Tibial artery (tissue), 4 donors: ENCODE measurements around the gene GGA3.
"Not testable (repeated sequence)": the region's sequence is repeated elsewhere in the genome, so short reads cannot be mapped to it uniquely, and the experiment has no call there.

Experiments
- DNase-seq, 2 donors: peaks; one replicate each; pipeline ENCODE4 v3.0.0-alpha.2; 2019
- H3K27ac ChIP-seq, 2 donors: fragments of 200-600 bp; sonication (generic) in 1 of 2; 1 replicate in 1 of 2; 2 replicates in 1 of 2; pipeline ENCODE4 v1.5.1; 2018 to 2019; ENCODE audit warnings: mild to moderate bottlenecking in 1 of 2
- H3K27me3 ChIP-seq, 2 donors: fragments of 200-600 bp; sonication (generic) in 1 of 2; one replicate each; pipeline versions ENCODE4 v1.5.1 to v1.6.0; 2016 to 2019
- H3K36me3 ChIP-seq, 3 donors: fragments of 200-600 bp; sonication (generic) in 2 of 3; one replicate each; pipeline ENCODE4 v1.5.1; 2016 to 2019; ENCODE audit warnings: mild to moderate bottlenecking in 2 of 3
- H3K4me1 ChIP-seq, 4 donors: fragments of 200-600 bp; sonication (generic) in 2 of 4; 1 replicate in 3 of 4; 2 replicates in 1 of 4; pipeline ENCODE4 v1.5.1; 2016 to 2019
- H3K4me3 ChIP-seq, 2 donors: fragments of 200-600 bp; sonication (generic) in 1 of 2; 1 replicate in 1 of 2; 2 replicates in 1 of 2; pipeline ENCODE4 v1.5.1; 2018 to 2019; ENCODE audit warnings: mild to moderate bottlenecking in 2 of 2
- H3K9me3 ChIP-seq, 3 donors: fragments of 200-600 bp; sonication (generic) in 1 of 3; one replicate each; pipeline ENCODE4 v1.5.1; 2016 to 2019
- intact Hi-C: fragments of 100-400 bp; cut with DNase I; formaldehyde crosslinking; loops from one replicate; pipeline ENCODE4 v1.15.0; 2023; ENCODE audit warnings: low total_unique reads
- TF ChIP-seq, protein P1 (sequence below), 2 experiments: fragments of 200-600 bp in 1 of 2; fragments of 450-650 bp in 1 of 2; IDR thresholded peaks; one replicate each; pipeline ENCODE4 v1.5.1; 2017 to 2019; ENCODE audit warnings: antibody characterized with exemption in 2 of 2, mild to moderate bottlenecking in 1 of 2, moderate library complexity in 1 of 2

GGA3 gene

DNA sequence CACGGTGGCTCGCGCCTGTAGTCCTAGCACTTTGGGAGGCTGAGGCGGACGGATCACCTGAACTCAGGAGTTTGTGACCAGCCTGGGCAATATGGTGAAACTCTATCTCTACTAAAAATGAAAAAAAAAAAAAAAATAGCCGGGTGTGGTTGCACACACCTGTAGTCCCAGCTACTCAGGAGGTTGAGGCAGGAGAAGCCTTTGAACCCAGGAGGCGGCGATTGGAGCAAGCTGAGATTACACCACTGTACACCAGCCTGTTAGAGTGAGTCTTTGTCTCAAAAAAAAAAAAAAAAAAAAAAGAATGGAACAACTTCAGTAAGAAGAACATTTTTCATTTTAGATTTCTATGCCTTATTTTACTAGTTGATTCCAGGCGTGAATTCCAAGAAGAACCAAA is 53.2 kb downstream of the GGA3 start:
- no peaks in the 10 kb centered on the region for H3K27me3 ChIP-seq
- intact Hi-C loops, result loop anchor here (10.0 kb wide), 2 partner anchors 93 to 243 kb away; no protein-coding TSS in a partner anchor
- H3K4me3 ChIP-seq, result no peak overlapping the region
- peaks cover 31 to 47% (median 36%) of the 10 kb centered on the region in 3 donors for H3K36me3 ChIP-seq
- no peak overlapping the region for H3K27ac ChIP-seq
- no peak for DNase-seq
- no peaks in the 10 kb centered on the region for H3K9me3 ChIP-seq
- TF ChIP-seq, protein P1, sequence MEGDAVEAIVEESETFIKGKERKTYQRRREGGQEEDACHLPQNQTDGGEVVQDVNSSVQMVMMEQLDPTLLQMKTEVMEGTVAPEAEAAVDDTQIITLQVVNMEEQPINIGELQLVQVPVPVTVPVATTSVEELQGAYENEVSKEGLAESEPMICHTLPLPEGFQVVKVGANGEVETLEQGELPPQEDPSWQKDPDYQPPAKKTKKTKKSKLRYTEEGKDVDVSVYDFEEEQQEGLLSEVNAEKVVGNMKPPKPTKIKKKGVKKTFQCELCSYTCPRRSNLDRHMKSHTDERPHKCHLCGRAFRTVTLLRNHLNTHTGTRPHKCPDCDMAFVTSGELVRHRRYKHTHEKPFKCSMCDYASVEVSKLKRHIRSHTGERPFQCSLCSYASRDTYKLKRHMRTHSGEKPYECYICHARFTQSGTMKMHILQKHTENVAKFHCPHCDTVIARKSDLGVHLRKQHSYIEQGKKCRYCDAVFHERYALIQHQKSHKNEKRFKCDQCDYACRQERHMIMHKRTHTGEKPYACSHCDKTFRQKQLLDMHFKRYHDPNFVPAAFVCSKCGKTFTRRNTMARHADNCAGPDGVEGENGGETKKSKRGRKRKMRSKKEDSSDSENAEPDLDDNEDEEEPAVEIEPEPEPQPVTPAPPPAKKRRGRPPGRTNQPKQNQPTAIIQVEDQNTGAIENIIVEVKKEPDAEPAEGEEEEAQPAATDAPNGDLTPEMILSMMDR (IDR thresholded peaks at IDR 0.05), result no peak
- peaks cover 0 to 24% (median 12%) of the 10 kb centered on the region in 4 donors for H3K4me1 ChIP-seq

DNA sequence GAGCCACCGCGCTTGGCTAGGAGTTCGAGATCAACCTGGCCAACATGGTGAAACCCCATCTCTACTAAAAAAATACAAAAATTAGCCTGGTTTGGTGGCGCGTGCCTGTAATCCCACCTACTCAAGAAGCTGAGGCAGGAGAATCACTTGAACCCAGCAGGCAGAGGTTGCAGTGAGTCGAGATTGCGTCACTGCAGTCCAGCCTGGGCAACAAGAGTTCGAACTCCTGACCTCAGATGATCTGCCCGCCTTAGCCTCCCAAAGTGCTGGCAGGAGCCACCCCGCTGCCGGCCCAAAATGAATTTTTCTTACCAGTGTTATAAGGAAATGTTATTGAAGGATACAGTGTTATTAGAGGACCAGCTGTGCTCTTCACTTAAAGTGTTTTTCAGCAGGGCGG is 53.6 kb downstream of the GGA3 start:
- intact Hi-C loops, result loop anchor here (10.0 kb wide), 2 partner anchors 93 to 243 kb away; no protein-coding TSS in a partner anchor

DNA sequence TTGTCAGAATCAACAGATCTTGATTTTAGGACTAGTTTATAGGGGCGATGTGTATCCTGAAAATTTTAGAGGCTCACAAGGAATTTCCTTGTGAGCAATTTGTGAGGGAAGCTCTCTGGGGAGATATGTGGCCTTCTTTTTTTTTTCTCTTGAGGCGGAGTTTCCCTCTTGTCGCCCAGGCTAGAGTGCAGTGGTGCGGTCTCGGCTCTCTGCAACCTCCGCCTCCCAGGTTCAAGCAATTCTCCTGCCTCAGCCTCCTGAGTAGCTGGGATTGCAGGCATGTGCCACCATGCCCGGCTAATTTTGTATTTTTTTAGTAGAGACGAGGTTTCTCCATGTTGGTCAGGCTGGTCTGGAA is 54.4 kb downstream of the GGA3 start:
- H3K4me3 ChIP-seq, H3K27ac ChIP-seq, H3K9me3 ChIP-seq, DNase-seq, H3K27me3 ChIP-seq: not testable (repeated sequence)
- Histone ChIP-seq H3K36me3 (peaks cover 20 to 37% (median 26%) of the 10 kb centered on the region in 3 donors), H3K4me1 (peaks cover 0 to 24% (median 12%) of the 10 kb centered on the region in 4 donors)
- intact Hi-C loops, result loop anchor here (10.0 kb wide), 2 partner anchors 92 to 242 kb away; no protein-coding TSS in a partner anchor

More for the DNA sequence above, 53.6 kb downstream of the GGA3 start:
- H3K36me3 ChIP-seq, result peaks cover 27 to 43% (median 32%) of the 10 kb centered on the region in 3 donors
- DNase-seq, result no peak
- H3K9me3 ChIP-seq, result no peaks in the 10 kb centered on the region
- H3K4me1 ChIP-seq, result peaks cover 0 to 24% (median 12%) of the 10 kb centered on the region in 4 donors
- H3K27ac ChIP-seq, result no peak overlapping the region
- no peak overlapping the region for H3K4me3 ChIP-seq
- H3K27me3 ChIP-seq, result no peaks in the 10 kb centered on the region
- TF ChIP-seq, protein P1 (IDR thresholded peaks at IDR 0.05), result no peak

DNA sequence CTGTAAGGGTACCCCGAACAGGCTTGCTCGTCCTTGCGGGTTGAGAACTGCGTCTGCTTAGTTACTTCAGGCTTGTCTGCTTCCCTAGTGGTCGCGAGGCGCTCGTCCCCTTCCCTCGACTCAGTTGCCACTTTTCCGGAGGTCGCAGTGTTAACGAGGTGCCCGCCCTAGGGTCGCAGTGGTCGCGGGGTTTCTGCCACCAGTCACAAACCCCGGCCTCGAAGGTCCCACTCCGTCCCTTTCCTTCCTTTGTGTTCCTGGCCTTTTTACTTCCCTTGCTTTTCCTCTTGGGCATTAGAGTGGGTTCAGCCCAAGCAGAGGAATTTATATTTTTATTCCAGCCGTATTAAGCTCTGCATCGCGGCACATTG is 55.6 kb downstream of the GGA3 start:
- Histone ChIP-seq H3K4me3 (peak overlapping the region; percentile 81 to 92), H3K27ac (peak overlapping the region; percentile 89 to 92), H3K9me3 (no peaks in the 10 kb centered on the region), H3K36me3 (peaks cover 11 to 24% (median 18%) of the 10 kb centered on the region in 3 donors), H3K27me3 (no peaks in the 10 kb centered on the region), H3K4me1 (peaks cover 0 to 24% (median 12%) of the 10 kb centered on the region in 4 donors)
- TF ChIP-seq, protein P1 (IDR thresholded peaks at IDR 0.05), result no peak
- intact Hi-C loops, result loop anchor here (2.0 to 10.0 kb wide), 3 partner anchors 23 to 241 kb away; partner anchors contain the start of gene SUMO2
- no peak for DNase-seq

DNA sequence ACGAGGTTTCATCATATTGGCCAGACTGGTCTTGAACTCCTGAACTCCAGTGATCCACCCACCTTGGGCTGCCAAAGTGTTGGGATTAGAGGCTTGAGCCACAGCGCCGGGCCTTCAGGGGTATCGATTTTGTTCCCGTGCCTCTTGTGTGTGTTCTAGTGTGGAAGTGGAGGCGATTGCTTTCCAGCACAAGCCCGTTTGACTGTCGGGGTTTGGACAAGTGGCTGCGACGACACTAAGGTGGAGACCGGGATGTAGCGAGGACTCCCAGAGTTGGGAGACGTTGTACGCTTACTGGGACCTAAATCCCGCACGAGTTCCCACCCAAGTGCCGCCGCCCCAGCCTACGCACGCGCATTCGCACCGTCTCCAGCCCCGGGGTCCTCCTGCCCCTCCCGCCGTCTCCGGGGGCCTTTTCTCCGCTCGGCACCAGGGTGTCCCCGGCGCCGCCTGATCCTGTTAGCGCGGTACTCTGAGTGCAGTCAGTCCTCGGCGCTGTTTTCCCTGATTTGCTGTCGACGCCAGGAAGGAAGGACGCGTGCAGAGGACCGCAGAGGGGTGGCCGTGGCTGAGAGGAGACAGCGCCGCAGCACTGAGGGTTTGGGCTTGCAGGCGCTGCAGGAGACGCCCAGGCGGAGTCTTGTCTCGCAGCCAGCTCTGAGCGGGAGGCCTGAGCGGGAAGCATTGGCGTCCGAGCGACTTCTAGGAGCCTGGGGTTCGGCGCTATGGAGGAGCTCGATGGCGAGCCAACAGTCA is 56.2 kb downstream of the GGA3 start, which contains the start of gene NUP85:
Gene NUP85, plus strand, starts transcription at position 643 of the 756 bp plus-strand sequence. Its CDS starts 83 bp downstream, at position 726.
- H3K27ac ChIP-seq, result peak within 1 kb of the TSS; percentile 89 to 92
- peak; percentile 89 to 96 for DNase-seq
- TF ChIP-seq, protein P1 (IDR thresholded peaks at IDR 0.05), result no peak
- H3K9me3 ChIP-seq, result no peaks in the 10 kb centered on the region
- peaks cover 0 to 24% (median 12%) of the 10 kb centered on the region in 4 donors for H3K4me1 ChIP-seq
- H3K36me3 ChIP-seq, result peaks cover 8 to 19% (median 12%) of the 10 kb centered on the region in 3 donors
- peak within 1 kb of the TSS; percentile 81 to 92 for H3K4me3 ChIP-seq
- intact Hi-C loops, result loop anchor here (2.0 to 10.0 kb wide), 3 partner anchors 22 to 240 kb away; partner anchors contain the start of gene SUMO2
- no peaks in the 10 kb centered on the region for H3K27me3 ChIP-seq
